ENCODE data around the gene TFEB. TPM values are rescaled to one million over a fixed set of nuclear protein-coding genes. Genes with fewer than 3 reads are reported as not detected.

TFEB gene
- total and polyA plus RNA-seq, 10 of the 15 experiments (the other 5 are each of a cell fraction or from before 2014, with no cell fraction given): 0.84 to 108 (median 60.8) TPM

- Histone ChIP-seq H3K27me3 (replicated peaks in 1 of 2; ENCODE audit: control insufficient read depth in 2 of 2, insufficient read depth in 2 of 2, low read length in 1 of 2) (no peaks in the 10 kb centered on the region; a peak in 1 of 4 replicates), H3K4me1 (ENCODE audit: control insufficient read depth, insufficient read depth, low read length) (no peaks in the 10 kb centered on the region; the same call in 1 of the 2 replicates), H3K36me3 (ENCODE audit: control insufficient read depth in 2 of 2, insufficient read depth in 2 of 2, low read length in 1 of 2) (no peaks in the 10 kb centered on the region), H3K4me2 (ENCODE audit: control insufficient read depth, insufficient read depth) (no peak overlapping the region), H3K9ac (ENCODE audit: control insufficient read depth, insufficient read depth, low read length) (no peak overlapping the region), H4K20me1 (ENCODE audit: control insufficient read depth, insufficient read depth) (no peaks in the 10 kb centered on the region), H3K9me3 (replicated peaks; ENCODE audit: control insufficient read depth, insufficient read depth, low read length) (no peaks in the 10 kb centered on the region), H3K79me2 (ENCODE audit: control insufficient read depth, insufficient read depth, low read length) (peaks cover 34% of the 10 kb centered on the region), H2AFZ (ENCODE audit: control insufficient read depth, low read depth, low read length) (no peak overlapping the region), H3K4me3 (no peak overlapping the region), H3K27ac (ENCODE audit: control insufficient read depth, insufficient read depth) (no peak overlapping the region)
- ChIA-PET CTCF (interaction anchor here (1.0 to 6.2 kb wide), 4 partner anchors 15 to 40 kb away, joined by 3 to 84 read pairs (median 4); no protein-coding TSS in a partner anchor), SMC1A (ENCODE audit: uncharacterized antibody, unreplicated experiment) (no interaction called here), POLR2A (interaction anchor here (9.6 kb wide), 1 partner anchor 30 kb away, joined by 180 read pairs; no protein-coding TSS in a partner anchor), RAD21 (ENCODE audit: unreplicated experiment) (interaction anchor here (6.2 kb wide), 1 partner anchor 29 kb away, joined by 180 read pairs; no protein-coding TSS in a partner anchor)
- FAIRE-seq (no peak), ATAC-seq (no peak), DNase-seq (ENCODE audit: low read depth, low spot score) (no peak)
- TF ChIP-seq SKIL (IDR thresholded peaks at IDR 0.05; ENCODE audit: low read depth, poor library complexity, severe bottlenecking) (no peak), IKZF2 (IDR thresholded peaks at IDR 0.05) (no peak), KDM1A (IDR thresholded peaks at IDR 0.05; ENCODE audit: borderline replicate concordance) (no peak)
- TF ChIP-seq, protein P1, sequence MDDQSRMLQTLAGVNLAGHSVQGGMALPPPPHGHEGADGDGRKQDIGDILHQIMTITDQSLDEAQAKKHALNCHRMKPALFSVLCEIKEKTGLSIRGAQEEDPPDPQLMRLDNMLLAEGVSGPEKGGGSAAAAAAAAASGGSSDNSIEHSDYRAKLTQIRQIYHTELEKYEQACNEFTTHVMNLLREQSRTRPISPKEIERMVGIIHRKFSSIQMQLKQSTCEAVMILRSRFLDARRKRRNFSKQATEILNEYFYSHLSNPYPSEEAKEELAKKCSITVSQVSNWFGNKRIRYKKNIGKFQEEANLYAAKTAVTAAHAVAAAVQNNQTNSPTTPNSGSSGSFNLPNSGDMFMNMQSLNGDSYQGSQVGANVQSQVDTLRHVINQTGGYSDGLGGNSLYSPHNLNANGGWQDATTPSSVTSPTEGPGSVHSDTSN (IDR thresholded peaks at IDR 0.05; ENCODE audit: insufficient replicate concordance, low read depth, low read length): no peak
- intact Hi-C loops (cut with micrococcal nuclease; ENCODE audit: unreplicated experiment): loop anchor here (10.0 kb wide), 1 partner anchor 661 kb away; the partner anchor contains the start of genes NFYA and OARD1
- no TSS peak for BruUV-seq (replicated peaks)
- 42% methylated on average over 3 of the region's 6 CpGs for WGBS (ENCODE audit: insufficient coverage, insufficient replicate concordance, low lambda C conversion rate, missing lambda C conversion rate)
- in situ Hi-C loops (cut with MboI): no loop called here
Observed at GRCh38 chr6:41736186-41736733, 852 bp upstream of the TFEB start.

All from GM12878 (cell line).